Colonic mucosa (tissue), 4 donors: ENCODE results near the gene CYB5B. TPM values are rescaled to one million over a fixed set of nuclear protein-coding genes. Genes with fewer than 3 reads are reported as not detected.
A peak's percentile ranks its signal among the peaks of the same experiment; 100 is the strongest.

Experiments used
- DNase-seq: peaks from one replicate; pipeline ENCODE4 v3.0.0-alpha.2; 2020
- H3K27ac ChIP-seq: fragments of 200-600 bp; one replicate; pipeline ENCODE4 v1.8.0; 2021
- H3K27me3 ChIP-seq: fragments of 200-600 bp; one replicate; pipeline ENCODE4 v1.8.0; 2021
- H3K36me3 ChIP-seq: fragments of 200-600 bp; one replicate; pipeline ENCODE4 v1.8.0; 2021
- H3K4me1 ChIP-seq: fragments of 200-600 bp; one replicate; pipeline ENCODE4 v1.8.0; 2021; ENCODE audit warnings: mild to moderate bottlenecking
- H3K4me3 ChIP-seq: fragments of 200-600 bp; one replicate; pipeline ENCODE4 v1.8.0; 2021
- H3K9ac ChIP-seq, 2 donors: one replicate each; pipeline ENCODE4 v1.7.0; 2013; ENCODE audit warnings: control low read depth in 2 of 2, low read depth in 2 of 2, low read length in 2 of 2
- H3K9me3 ChIP-seq: fragments of 200-600 bp; one replicate; pipeline ENCODE4 v1.8.0; 2021
- intact Hi-C: fragments of 100-400 bp; cut with DNase I; formaldehyde crosslinking; loops from one replicate; pipeline ENCODE4 v1.14.1; 2022
- total RNA-seq, 2 donors: library from RNA; stranded (reverse); fragmentation: NEBNext Ultra II Directional in 1 of 2; extraction: Animal tissue kit (Norgen Biotek cat#: 25700) in 1 of 2; gene quantifications; one replicate each; pipeline ENCODE4 v1.2.1, GENCODE V29; 2021
- TF ChIP-seq, protein P1 (sequence below): fragments of 200-600 bp; IDR thresholded peaks from one replicate; pipeline ENCODE4 v1.8.0; 2022; ENCODE audit warnings: antibody characterized with exemption, mild to moderate bottlenecking
- donor health status: healthy.
- donor health status: DM: no; HTN: no; CAD: no.
- donor health status: DM: no; HTN: no; CAD: no.

Gene CYB5B
- total RNA-seq, 2 donors from 2014 or later = 166 to 220 TPM

DNA sequence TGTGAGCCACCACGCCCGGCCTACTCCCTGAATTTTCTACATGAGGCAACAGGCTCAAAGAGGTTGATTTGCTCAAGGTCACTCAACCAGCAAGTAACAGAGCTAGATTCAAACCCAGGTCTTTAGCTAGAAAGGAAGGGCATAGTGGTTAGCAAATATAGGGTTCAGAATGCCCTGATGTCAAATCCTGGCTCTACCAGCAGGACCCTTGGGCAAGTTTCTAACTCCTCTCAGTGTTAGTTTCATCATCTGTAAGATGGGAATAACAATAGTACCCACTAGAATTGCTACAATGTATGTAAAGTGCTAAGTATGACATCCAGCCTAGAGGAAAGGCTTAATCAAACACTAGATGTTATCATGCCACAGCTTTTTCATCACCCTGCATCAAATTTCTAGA, 19.1 kb upstream of the CYB5B start:
- no peaks in the 10 kb centered on the region for H3K36me3 ChIP-seq
- H3K9me3 ChIP-seq = no peaks in the 10 kb centered on the region
- TF ChIP-seq, protein P1, sequence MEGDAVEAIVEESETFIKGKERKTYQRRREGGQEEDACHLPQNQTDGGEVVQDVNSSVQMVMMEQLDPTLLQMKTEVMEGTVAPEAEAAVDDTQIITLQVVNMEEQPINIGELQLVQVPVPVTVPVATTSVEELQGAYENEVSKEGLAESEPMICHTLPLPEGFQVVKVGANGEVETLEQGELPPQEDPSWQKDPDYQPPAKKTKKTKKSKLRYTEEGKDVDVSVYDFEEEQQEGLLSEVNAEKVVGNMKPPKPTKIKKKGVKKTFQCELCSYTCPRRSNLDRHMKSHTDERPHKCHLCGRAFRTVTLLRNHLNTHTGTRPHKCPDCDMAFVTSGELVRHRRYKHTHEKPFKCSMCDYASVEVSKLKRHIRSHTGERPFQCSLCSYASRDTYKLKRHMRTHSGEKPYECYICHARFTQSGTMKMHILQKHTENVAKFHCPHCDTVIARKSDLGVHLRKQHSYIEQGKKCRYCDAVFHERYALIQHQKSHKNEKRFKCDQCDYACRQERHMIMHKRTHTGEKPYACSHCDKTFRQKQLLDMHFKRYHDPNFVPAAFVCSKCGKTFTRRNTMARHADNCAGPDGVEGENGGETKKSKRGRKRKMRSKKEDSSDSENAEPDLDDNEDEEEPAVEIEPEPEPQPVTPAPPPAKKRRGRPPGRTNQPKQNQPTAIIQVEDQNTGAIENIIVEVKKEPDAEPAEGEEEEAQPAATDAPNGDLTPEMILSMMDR = no peak
- peak overlapping the region; percentile 35 for H3K27ac ChIP-seq
- peaks cover 11% of the 10 kb centered on the region for H3K4me1 ChIP-seq
- H3K27me3 ChIP-seq = no peaks in the 10 kb centered on the region
- no peak overlapping the region for H3K4me3 ChIP-seq
- intact Hi-C loops = no loop called here
- no peak overlapping the region for H3K9ac ChIP-seq
- no peak for DNase-seq

DNA sequence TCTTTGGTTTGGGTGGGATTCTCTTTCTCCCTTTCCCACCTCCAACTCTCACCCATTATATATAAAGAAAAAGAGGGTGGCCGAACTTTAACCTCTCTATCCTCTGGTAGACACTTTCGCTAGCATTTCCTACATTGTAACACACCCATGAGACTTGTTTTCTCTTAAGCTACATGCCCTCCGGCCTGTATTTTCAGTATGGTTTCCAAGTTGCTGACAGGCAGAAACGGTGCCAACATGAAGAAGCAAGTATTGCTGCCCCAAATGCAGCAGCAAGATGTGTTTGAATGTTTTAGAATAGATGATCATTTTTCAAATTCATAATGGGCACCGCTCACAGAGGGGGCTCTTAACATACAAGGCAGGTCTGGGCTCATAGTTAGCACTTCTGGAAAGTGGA, 18.7 kb upstream of the CYB5B start:
- Histone ChIP-seq H3K36me3 (no peaks in the 10 kb centered on the region), H3K9me3 (no peaks in the 10 kb centered on the region), H3K4me1 (peaks cover 11% of the 10 kb centered on the region), H3K4me3 (no peak overlapping the region), H3K27ac (peak overlapping the region; percentile 35), H3K9ac (peak overlapping the region in 1 of 2 donors; percentile 43), H3K27me3 (no peaks in the 10 kb centered on the region)
- no peak for DNase-seq
- TF ChIP-seq, protein P1 = no peak
- intact Hi-C loops = no loop called here

DNA sequence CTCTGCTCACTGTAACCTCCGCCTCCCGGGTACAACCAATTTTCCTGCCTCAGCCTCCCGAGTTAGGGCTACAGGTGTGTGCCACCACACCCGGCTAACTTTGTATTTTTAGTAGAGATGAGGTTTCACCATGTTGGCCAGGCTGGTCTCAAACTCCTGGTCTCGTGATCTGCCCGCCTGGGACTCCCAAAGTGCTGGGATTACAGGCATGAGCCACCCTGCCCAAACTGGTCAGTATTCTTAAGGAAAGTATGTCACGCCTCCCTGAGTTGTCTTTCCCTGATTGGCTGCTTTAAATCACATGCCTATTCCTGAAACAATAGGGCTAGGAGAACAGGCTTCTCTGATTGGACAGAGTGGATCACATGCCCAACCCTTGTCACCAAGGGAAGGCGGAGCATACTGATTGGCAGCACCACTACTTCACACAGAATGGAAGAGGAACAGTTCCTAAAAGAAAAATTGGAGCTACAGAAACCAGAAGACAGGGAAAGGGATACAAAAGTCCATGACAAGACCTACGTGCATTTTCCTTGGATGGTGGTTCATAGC, 17.6 kb upstream of the CYB5B start:
- Histone ChIP-seq H3K4me1 (peaks cover 11% of the 10 kb centered on the region), H3K27ac (no peak overlapping the region)
- DNase-seq = no peak

DNA sequence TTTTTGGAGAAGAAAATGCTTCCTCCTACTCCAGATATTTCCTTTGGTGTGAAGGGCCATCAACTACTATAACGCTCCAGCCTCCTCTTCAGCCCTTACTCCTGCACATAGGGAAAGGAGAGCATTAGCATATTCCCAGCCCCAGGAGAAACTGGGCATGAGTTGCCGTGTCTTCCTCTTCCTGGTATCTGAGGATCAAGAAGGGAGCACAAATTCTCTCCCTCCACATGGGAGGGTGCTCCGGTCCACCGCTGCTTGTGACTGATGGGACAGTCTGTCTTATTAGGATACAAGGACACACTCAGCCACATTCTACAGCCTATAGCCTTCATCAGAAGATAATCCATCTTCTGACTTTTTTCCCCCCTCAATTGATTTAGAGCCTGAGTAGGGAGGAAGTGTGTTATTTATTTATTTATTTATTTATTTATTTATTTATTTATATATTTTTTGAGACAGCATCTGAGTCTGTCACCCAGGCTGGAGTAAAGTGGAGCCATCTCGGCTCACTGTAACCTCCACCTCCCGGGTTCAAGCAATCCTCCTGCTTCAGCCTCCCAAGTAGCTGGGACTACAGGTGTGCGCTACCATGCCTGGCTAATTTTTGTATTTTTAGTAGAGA, 16.6 kb upstream of the CYB5B start:
- H3K27ac ChIP-seq = peak overlapping the region; percentile 65
- no peaks in the 10 kb centered on the region for H3K36me3 ChIP-seq
- intact Hi-C loops = no loop called here
- no peak overlapping the region for H3K9ac ChIP-seq
- no peak overlapping the region for H3K4me3 ChIP-seq
- TF ChIP-seq, protein P1 = no peak
- H3K4me1 ChIP-seq = peaks cover 11% of the 10 kb centered on the region
- no peak for DNase-seq
- H3K27me3 ChIP-seq = no peaks in the 10 kb centered on the region
- H3K9me3 ChIP-seq = no peaks in the 10 kb centered on the region

More for the DNA sequence above, 17.6 kb upstream of the CYB5B start:
- no peaks in the 10 kb centered on the region for H3K27me3 ChIP-seq
- H3K4me3 ChIP-seq = no peak overlapping the region
- intact Hi-C loops = no loop called here
- H3K36me3 ChIP-seq = no peaks in the 10 kb centered on the region
- no peak overlapping the region for H3K9ac ChIP-seq
- H3K9me3 ChIP-seq = no peaks in the 10 kb centered on the region
- TF ChIP-seq, protein P1 = no peak

DNA sequence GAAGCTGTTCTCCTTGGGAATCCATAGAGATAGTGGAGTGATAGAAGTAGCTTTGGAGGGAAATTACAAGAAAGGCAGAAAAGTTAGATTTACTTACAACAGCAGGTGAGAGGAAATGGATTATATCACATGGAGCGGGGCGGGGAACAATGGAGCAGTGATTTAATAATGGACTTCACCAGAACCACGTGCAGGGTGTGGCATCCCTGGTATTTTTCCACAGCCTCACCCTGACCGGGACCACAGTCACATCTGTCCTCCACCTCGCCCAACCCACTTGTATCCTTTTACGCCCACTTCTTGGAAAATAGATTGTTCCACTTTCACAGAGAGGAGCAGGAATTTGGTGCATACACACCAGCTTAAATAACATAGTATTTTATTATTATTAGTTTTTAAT, 15.9 kb upstream of the CYB5B start:
- intact Hi-C loops = no loop called here
- no peak overlapping the region for H3K9ac ChIP-seq
- TF ChIP-seq, protein P1 = no peak
- H3K27ac ChIP-seq = peak overlapping the region; percentile 65
- DNase-seq = peak; percentile 86
- H3K9me3 ChIP-seq = no peaks in the 10 kb centered on the region
- peaks cover 11% of the 10 kb centered on the region for H3K4me1 ChIP-seq
- no peak overlapping the region for H3K4me3 ChIP-seq
- no peaks in the 10 kb centered on the region for H3K36me3 ChIP-seq
- H3K27me3 ChIP-seq = no peaks in the 10 kb centered on the region
